ENCODE measurements around the gene PARS2. TPM values are rescaled to one million over a fixed set of nuclear protein-coding genes. Genes with fewer than 3 reads are reported as not detected.
A peak's percentile ranks its signal among the peaks of the same experiment; 100 is the strongest.

The PARS2 gene
- total and polyA plus RNA-seq, 2 experiments from 2014 or later = 4.8 to 9.3 TPM

DNA sequence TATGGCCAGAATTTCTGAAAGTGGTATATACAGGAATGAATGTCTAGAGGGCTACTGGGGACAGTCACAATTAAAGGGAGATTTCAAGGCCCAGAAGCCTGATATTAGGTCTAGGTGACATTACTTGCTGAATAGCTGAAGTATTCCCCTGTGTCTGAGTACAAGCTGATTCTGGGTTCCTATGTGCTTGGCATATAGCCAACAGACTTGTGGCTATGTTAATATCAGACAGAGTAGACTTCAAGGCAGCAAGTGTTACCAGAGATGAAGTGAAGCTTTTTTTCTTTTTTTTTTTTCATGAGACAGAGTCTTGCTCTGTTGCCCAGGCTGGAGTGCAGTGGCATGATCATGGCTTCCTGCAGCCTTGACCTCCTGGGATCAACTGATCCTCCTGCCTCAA is 40.3 kb downstream of the PARS2 start:
- H3K4me3 ChIP-seq = no peak overlapping the region
- H3K79me2 ChIP-seq = no peaks in the 10 kb centered on the region
- TF ChIP-seq EZH2 (IDR thresholded peaks at IDR 0.05; ENCODE audit: borderline replicate concordance) = no peak
- TF ChIP-seq, protein P1, sequence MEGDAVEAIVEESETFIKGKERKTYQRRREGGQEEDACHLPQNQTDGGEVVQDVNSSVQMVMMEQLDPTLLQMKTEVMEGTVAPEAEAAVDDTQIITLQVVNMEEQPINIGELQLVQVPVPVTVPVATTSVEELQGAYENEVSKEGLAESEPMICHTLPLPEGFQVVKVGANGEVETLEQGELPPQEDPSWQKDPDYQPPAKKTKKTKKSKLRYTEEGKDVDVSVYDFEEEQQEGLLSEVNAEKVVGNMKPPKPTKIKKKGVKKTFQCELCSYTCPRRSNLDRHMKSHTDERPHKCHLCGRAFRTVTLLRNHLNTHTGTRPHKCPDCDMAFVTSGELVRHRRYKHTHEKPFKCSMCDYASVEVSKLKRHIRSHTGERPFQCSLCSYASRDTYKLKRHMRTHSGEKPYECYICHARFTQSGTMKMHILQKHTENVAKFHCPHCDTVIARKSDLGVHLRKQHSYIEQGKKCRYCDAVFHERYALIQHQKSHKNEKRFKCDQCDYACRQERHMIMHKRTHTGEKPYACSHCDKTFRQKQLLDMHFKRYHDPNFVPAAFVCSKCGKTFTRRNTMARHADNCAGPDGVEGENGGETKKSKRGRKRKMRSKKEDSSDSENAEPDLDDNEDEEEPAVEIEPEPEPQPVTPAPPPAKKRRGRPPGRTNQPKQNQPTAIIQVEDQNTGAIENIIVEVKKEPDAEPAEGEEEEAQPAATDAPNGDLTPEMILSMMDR (IDR thresholded peaks at IDR 0.05; ENCODE audit: poor library complexity) = no peak
- no peak for TF ChIP-seq EZH2phosphoT487 (IDR thresholded peaks at IDR 0.05; ENCODE audit: low read depth, severe bottlenecking, unreplicated experiment)
- no peak overlapping the region for H3K4me2 ChIP-seq
- no peaks in the 10 kb centered on the region for H3K4me1 ChIP-seq (ENCODE audit: insufficient read depth)
- H3K27me3 ChIP-seq = no peaks in the 10 kb centered on the region
- H3K27ac ChIP-seq = no peak overlapping the region
- no peak overlapping the region for H2AFZ ChIP-seq
- peaks cover 17% of the 10 kb centered on the region for H3K9me3 ChIP-seq (ENCODE audit: low read depth)
- DNase-seq (ENCODE audit: low spot score) = no peak
- H3K36me3 ChIP-seq (replicated peaks; ENCODE audit: insufficient read depth, low read depth) = peaks cover 20% of the 10 kb centered on the region
- no peaks in the 10 kb centered on the region for H4K20me1 ChIP-seq (ENCODE audit: insufficient read depth, poor library complexity, severe bottlenecking)
- no peaks in the 10 kb centered on the region for H3K9me2 ChIP-seq (replicated peaks; ENCODE audit: insufficient read depth)

- Histone ChIP-seq H3K4me1 (ENCODE audit: insufficient read depth) (no peaks in the 10 kb centered on the region), H4K20me1 (ENCODE audit: insufficient read depth, poor library complexity, severe bottlenecking) (no peaks in the 10 kb centered on the region), H3K4me3 (no peak overlapping the region), H3K27ac (no peak overlapping the region), H3K4me2 (no peak overlapping the region), H3K9me2 (replicated peaks; ENCODE audit: insufficient read depth) (no peaks in the 10 kb centered on the region), H3K27me3 (no peaks in the 10 kb centered on the region), H3K36me3 (replicated peaks; ENCODE audit: insufficient read depth, low read depth) (peaks cover 20% of the 10 kb centered on the region), H3K9me3 (ENCODE audit: low read depth) (peaks cover 17% of the 10 kb centered on the region), H2AFZ (no peak overlapping the region), H3K79me2 (peaks cover 10% of the 10 kb centered on the region)
- DNase-seq (ENCODE audit: low spot score) = no peak
- TF ChIP-seq EZH2phosphoT487 (IDR thresholded peaks at IDR 0.05; ENCODE audit: low read depth, severe bottlenecking, unreplicated experiment) (no peak), EZH2 (IDR thresholded peaks at IDR 0.05; ENCODE audit: borderline replicate concordance) (no peak)
- TF ChIP-seq, protein P1 (IDR thresholded peaks at IDR 0.05; ENCODE audit: poor library complexity) = no peak
These were observed 42.6 kb downstream of the PARS2 start for GRCh38 chr1:54721719-54722118.

- Histone ChIP-seq H3K27me3 (no peaks in the 10 kb centered on the region), H2AFZ (peak overlapping the region; percentile 99), H3K36me3 (replicated peaks; ENCODE audit: insufficient read depth, low read depth) (no peaks in the 10 kb centered on the region), H3K9me2 (replicated peaks; ENCODE audit: insufficient read depth) (no peaks in the 10 kb centered on the region), H3K4me1 (ENCODE audit: insufficient read depth) (no peaks in the 10 kb centered on the region), H4K20me1 (ENCODE audit: insufficient read depth, poor library complexity, severe bottlenecking) (no peaks in the 10 kb centered on the region), H3K4me3 (peak overlapping the region; percentile 88), H3K27ac (peak overlapping the region; percentile 68), H3K4me2 (peak overlapping the region; percentile 82), H3K9me3 (ENCODE audit: low read depth) (no peaks in the 10 kb centered on the region), H3K79me2 (peaks cover 17% of the 10 kb centered on the region)
- TF ChIP-seq EZH2 (IDR thresholded peaks at IDR 0.05; ENCODE audit: borderline replicate concordance) = no peak
- no peak for TF ChIP-seq EZH2phosphoT487 (IDR thresholded peaks at IDR 0.05; ENCODE audit: low read depth, severe bottlenecking, unreplicated experiment)
- TF ChIP-seq, protein P1 (IDR thresholded peaks at IDR 0.05; ENCODE audit: poor library complexity) = no peak
- WGBS (ENCODE audit: low lambda C conversion rate, missing lambda C conversion rate) = 48% methylated on average over 8 of the region's 8 CpGs
- DNase-seq (ENCODE audit: low spot score) = no peak
These were observed 47.9 kb downstream of the PARS2 start for GRCh38 chr1:54716299-54717047.
